Gastrocnemius medialis (tissue), 4 donors: ENCODE measurements around the gene DDX10. TPM values are rescaled to one million over a fixed set of nuclear protein-coding genes. Genes with fewer than 3 reads are reported as not detected.

Experiments
- ATAC-seq, 2 donors: fragments of 150-250 bp; one replicate each; pipeline ENCODE4 v1.9.1; 2016
- DNase-seq, 2 donors: peaks; one replicate each; pipeline ENCODE4 v3.0.0-alpha.2; 2019
- H3K27ac ChIP-seq, 4 donors: fragments of 200-600 bp; sonication (generic); 1 replicate in 1 of 4; 2 replicates in 3 of 4; pipeline ENCODE4 v1.5.1; 2016 to 2018; ENCODE audit warnings: mild to moderate bottlenecking in 2 of 4, moderate library complexity in 1 of 4
- H3K27me3 ChIP-seq, 3 donors: fragments of 200-600 bp; sonication (generic) in 2 of 3; 1 replicate in 1 of 3; 2 replicates in 2 of 3; pipeline versions ENCODE4 v1.5.1 to v1.6.0; 2016 to 2019; ENCODE audit warnings: mild to moderate bottlenecking in 1 of 3, moderate library complexity in 1 of 3
- H3K36me3 ChIP-seq, 2 donors: fragments of 200-600 bp; sonication (generic) in 1 of 2; one replicate each; pipeline ENCODE4 v1.5.1; 2017 to 2018
- H3K4me1 ChIP-seq, 2 donors: fragments of 200-600 bp; sonication (generic) in 1 of 2; one replicate each; pipeline ENCODE4 v1.5.1; 2016 to 2017; ENCODE audit warnings: mild to moderate bottlenecking in 2 of 2
- H3K4me3 ChIP-seq, 4 donors: fragments of 200-600 bp; sonication (generic) in 3 of 4; 1 replicate in 1 of 4; 2 replicates in 3 of 4; pipeline ENCODE4 v1.5.1; 2016 to 2019; ENCODE audit warnings: mild to moderate bottlenecking in 2 of 4
- H3K9me3 ChIP-seq, 3 donors: fragments of 200-600 bp; sonication (generic) in 2 of 3; 1 replicate in 1 of 3; 2 replicates in 2 of 3; pipeline ENCODE4 v1.5.1; 2016 to 2019
- CTCF ChIP-seq, 5 experiments: fragments of 450-650 bp in 3 of 5; fragments of 200-600 bp in 2 of 5; sonication (generic) in 2 of 5; IDR thresholded peaks in 4 of 5; conservative IDR thresholded peaks in 1 of 5; 1 replicate in 4 of 5; 2 replicates in 1 of 5; pipeline ENCODE4 v1.5.1; 2016 to 2019; ENCODE audit warnings: antibody characterized with exemption in 5 of 5, mild to moderate bottlenecking in 3 of 5, moderate library complexity in 3 of 5
- POLR2A ChIP-seq, 2 donors: fragments of 450-650 bp; IDR thresholded peaks; one replicate each; pipeline ENCODE4 v1.6.1; 2017; ENCODE audit warnings: antibody characterized with exemption in 2 of 2, mild to moderate bottlenecking in 2 of 2, moderate library complexity in 2 of 2
- in situ Hi-C, 4 donors: fragments of 200-750 bp; cut with MboI; loops; one replicate each; pipeline versions ENCODE4 v1.15.0 to v1.8.0; 2017; ENCODE audit warnings: low sequenced_read_pairs in 4 of 4
- intact Hi-C: fragments of 100-400 bp; cut with DNase I; formaldehyde crosslinking; loops from one replicate; pipeline ENCODE4 v1.15.1; 2023; ENCODE audit warnings: low total_unique reads
- total RNA-seq, 4 donors: library from RNA; depleted of rRNA; stranded (reverse); fragments of >200 nt; gene quantifications; one replicate each; pipeline versions ENCODE4 v1.1.0 to v1.2.3, GENCODE V29; 2016

DDX10 gene
- total RNA-seq, 4 donors from 2014 or later: 5.0 to 15.0 (median 10.5) TPM

GRCh38 chr11:108914211-108914610 lies 249.3 kb downstream of the DDX10 start:
- intact Hi-C loops (no loop called here), in situ Hi-C loops (no loop called here)
- H3K9me3 ChIP-seq: no peaks in the 10 kb centered on the region
- peaks cover 2 to 7% of the 10 kb centered on the region in 2 donors for H3K4me1 ChIP-seq
- H3K27me3 ChIP-seq: no peaks in the 10 kb centered on the region
- DNase-seq (no peak), ATAC-seq (no peak)
- H3K36me3 ChIP-seq: peaks cover 0 to 9% of the 10 kb centered on the region in 2 donors
- no peak overlapping the region for H3K27ac ChIP-seq
- TF ChIP-seq CTCF (IDR thresholded peaks at IDR 0.05 in 4 of 5, conservative IDR thresholded peaks at IDR 0.05 in 1 of 5): no peak
- TF ChIP-seq POLR2A (IDR thresholded peaks at IDR 0.05): no peak
- no peak overlapping the region for H3K4me3 ChIP-seq

GRCh38 chr11:108914981-108915380 lies 250.1 kb downstream of the DDX10 start:
- no peaks in the 10 kb centered on the region for H3K9me3 ChIP-seq
- no peak for ATAC-seq
- TF ChIP-seq POLR2A (IDR thresholded peaks at IDR 0.05) (no peak), CTCF (IDR thresholded peaks at IDR 0.05 in 4 of 5, conservative IDR thresholded peaks at IDR 0.05 in 1 of 5) (no peak)
- no peaks in the 10 kb centered on the region for H3K27me3 ChIP-seq
- peaks cover 0 to 9% of the 10 kb centered on the region in 2 donors for H3K36me3 ChIP-seq
- no peak for DNase-seq
- H3K4me3 ChIP-seq: no peak overlapping the region
- H3K4me1 ChIP-seq: peaks cover 2 to 7% of the 10 kb centered on the region in 2 donors
- in situ Hi-C loops (no loop called here), intact Hi-C loops (no loop called here)
- H3K27ac ChIP-seq: no peak overlapping the region

GRCh38 chr11:108915666-108916065 lies 250.8 kb downstream of the DDX10 start:
- no peaks in the 10 kb centered on the region for H3K27me3 ChIP-seq
- intact Hi-C loops (no loop called here), in situ Hi-C loops (no loop called here)
- ATAC-seq (no peak), DNase-seq (no peak)
- H3K4me1 ChIP-seq: peaks cover 2 to 7% of the 10 kb centered on the region in 2 donors
- TF ChIP-seq CTCF (IDR thresholded peaks at IDR 0.05 in 4 of 5, conservative IDR thresholded peaks at IDR 0.05 in 1 of 5): no peak
- TF ChIP-seq POLR2A (IDR thresholded peaks at IDR 0.05): no peak
- H3K4me3 ChIP-seq: no peak overlapping the region
- H3K36me3 ChIP-seq: peaks cover 0 to 9% of the 10 kb centered on the region in 2 donors
- H3K27ac ChIP-seq: no peak overlapping the region
- no peaks in the 10 kb centered on the region for H3K9me3 ChIP-seq

GRCh38 chr11:108916290-108916689 lies 251.4 kb downstream of the DDX10 start:
- intact Hi-C loops (no loop called here), in situ Hi-C loops (no loop called here)
- H3K27ac ChIP-seq: no peak overlapping the region
- ATAC-seq (no peak), DNase-seq (no peak)
- no peaks in the 10 kb centered on the region for H3K9me3 ChIP-seq
- peaks cover 2 to 7% of the 10 kb centered on the region in 2 donors for H3K4me1 ChIP-seq
- peaks cover 0 to 9% of the 10 kb centered on the region in 2 donors for H3K36me3 ChIP-seq
- H3K4me3 ChIP-seq: no peak overlapping the region
- no peaks in the 10 kb centered on the region for H3K27me3 ChIP-seq
- TF ChIP-seq CTCF (IDR thresholded peaks at IDR 0.05 in 4 of 5, conservative IDR thresholded peaks at IDR 0.05 in 1 of 5) (no peak), POLR2A (IDR thresholded peaks at IDR 0.05) (no peak)

GRCh38 chr11:108916935-108917334 lies 252.1 kb downstream of the DDX10 start:
- in situ Hi-C loops (no loop called here), intact Hi-C loops (no loop called here)
- DNase-seq (no peak), ATAC-seq (no peak)
- Histone ChIP-seq H3K27me3 (no peaks in the 10 kb centered on the region), H3K36me3 (peaks cover 0 to 9% of the 10 kb centered on the region in 2 donors), H3K4me1 (peaks cover 2 to 7% of the 10 kb centered on the region in 2 donors), H3K4me3 (no peak overlapping the region), H3K27ac (no peak overlapping the region), H3K9me3 (no peaks in the 10 kb centered on the region)
- TF ChIP-seq CTCF (IDR thresholded peaks at IDR 0.05 in 4 of 5, conservative IDR thresholded peaks at IDR 0.05 in 1 of 5) (no peak), POLR2A (IDR thresholded peaks at IDR 0.05) (no peak)
